OCI-LY1 (cell line): ENCODE measurements around the gene MOGAT1.

Experiments
- CTCF ChIP-seq: fragments of 200-600 bp; sonication (generic), shearing (Covaris generic); IDR thresholded peaks from 2 replicates; pipeline ENCODE4 v1.5.1; 2017; ENCODE audit warnings: mild to moderate bottlenecking, antibody characterized with exemption, low read length, moderate library complexity, mixed read lengths
- EZH2 ChIP-seq: fragments of 200-600 bp; sonication (generic), shearing (Covaris generic); IDR thresholded peaks from 2 replicates; pipeline ENCODE4 v1.8.0; 2017; ENCODE audit warnings: borderline replicate concordance, mixed run types, mild to moderate bottlenecking, antibody characterized with exemption, low read length, moderate library complexity, mixed read lengths

- no peak for TF ChIP-seq CTCF
- no peak for TF ChIP-seq EZH2
Observed at GRCh38 chr2:222733470-222733845, 62.0 kb downstream of the MOGAT1 start.
